Naive thymus-derived CD4-positive, alpha-beta T cell (primary cell): Measurements from ENCODE around the gene CYP4F22. TPM values are rescaled to one million over a fixed set of nuclear protein-coding genes. Genes with fewer than 3 reads are reported as not detected.

Experiments
- ATAC-seq: fragments of 150-1000 bp; cut with Tn5 transposase; 2 replicates; pipeline ENCODE4 v1.10.0; 2021; ENCODE audit warnings: mild to moderate bottlenecking, moderate library complexity
- CTCF ChIA-PET: fragments of 350-600 bp; sonication (Branson Sonifier 250); formaldehyde crosslinking; loops from one replicate; lab custom pipeline; 2021; ENCODE audit warnings: antibody characterized with exemption; lab: Charles Lee
- POLR2A ChIA-PET: fragments of 350-600 bp; sonication (Branson Sonifier 250); formaldehyde crosslinking; loops from one replicate; lab custom pipeline; 2021; ENCODE audit warnings: antibody characterized with exemption, inconsistent platforms; lab: Charles Lee
- DNase-seq, 9 donors: peaks; one replicate each; pipeline versions ENCODE4 v3.0.0 to v3.0.0-alpha.2; 2020 to 2022; ENCODE audit warnings: mixed read lengths in 1 of 9
- H3K27ac ChIP-seq: one replicate; pipeline ENCODE4 v1.7.0; 2013; ENCODE audit warnings: mild to moderate bottlenecking, low read depth, low read length, moderate library complexity
- H3K27me3 ChIP-seq, 2 donors: one replicate each; pipeline ENCODE4 v1.7.0; 2013; ENCODE audit warnings: low read length in 2 of 2, mild to moderate bottlenecking in 2 of 2, moderate library complexity in 2 of 2; ENCODE audit not compliant: control insufficient read depth in 2 of 2, insufficient read depth in 2 of 2
- H3K36me3 ChIP-seq, 3 experiments: 1 replicate in 2 of 3; 2 replicates in 1 of 3; pipeline ENCODE4 v1.7.0; 2013; ENCODE audit warnings: low read length in 3 of 3, mild to moderate bottlenecking in 3 of 3, moderate library complexity in 1 of 3; ENCODE audit not compliant: insufficient read depth in 3 of 3, control insufficient read depth in 2 of 3
- H3K4me1 ChIP-seq, 2 donors: one replicate each; pipeline ENCODE4 v1.7.0; 2013; ENCODE audit warnings: low read length in 2 of 2, mild to moderate bottlenecking in 2 of 2, moderate library complexity in 1 of 2; ENCODE audit not compliant: control insufficient read depth in 2 of 2, insufficient read depth in 2 of 2
- H3K4me3 ChIP-seq: 2 replicates; pipeline ENCODE4 v1.7.0; 2013; ENCODE audit warnings: mild to moderate bottlenecking, low read length
- H3K9me3 ChIP-seq, 3 experiments: 1 replicate in 2 of 3; 2 replicates in 1 of 3; pipeline ENCODE4 v1.7.0; 2013; ENCODE audit warnings: low read length in 3 of 3; ENCODE audit not compliant: control insufficient read depth in 2 of 3
- H3K27ac Mint-ChIP-seq, 9 donors: one replicate each; pipeline ENCODE4 v1.8.0; 2020 to 2022; ENCODE audit warnings: mixed read lengths in 9 of 9, mild to moderate bottlenecking in 8 of 9, moderate library complexity in 5 of 9, inconsistent platforms in 2 of 9
- H3K27me3 Mint-ChIP-seq, 5 donors: one replicate each; pipeline ENCODE4 v1.8.0; 2021 to 2022; ENCODE audit warnings: mixed read lengths in 5 of 5, mild to moderate bottlenecking in 1 of 5
- H3K36me3 Mint-ChIP-seq, 5 donors: one replicate each; pipeline ENCODE4 v1.8.0; 2020 to 2022; ENCODE audit warnings: mixed read lengths in 5 of 5, mild to moderate bottlenecking in 3 of 5, inconsistent platforms in 1 of 5
- H3K4me1 Mint-ChIP-seq, 7 donors: one replicate each; pipeline ENCODE4 v1.8.0; 2020 to 2022; ENCODE audit warnings: mixed read lengths in 7 of 7, mild to moderate bottlenecking in 3 of 7, inconsistent platforms in 1 of 7
- H3K4me3 Mint-ChIP-seq, 10 donors: one replicate each; pipeline ENCODE4 v1.8.0; 2020 to 2022; ENCODE audit warnings: mild to moderate bottlenecking in 10 of 10, mixed read lengths in 10 of 10, moderate library complexity in 6 of 10, inconsistent platforms in 2 of 10
- H3K9me3 Mint-ChIP-seq, 11 donors: one replicate each; pipeline ENCODE4 v1.8.0; 2020 to 2022; ENCODE audit warnings: mixed read lengths in 11 of 11, mild to moderate bottlenecking in 4 of 11, inconsistent platforms in 1 of 11, moderate library complexity in 1 of 11
- intact Hi-C, 2 donors: fragments of 100-400 bp; cut with micrococcal nuclease; formaldehyde crosslinking; loops; one replicate each; pipeline ENCODE4 v1.15.1; 2023
- polyA plus RNA-seq, 2 donors: library from polyadenylated mRNA; unstranded; fragments of 300-500 nt; fragmentation: Illumina TruSeq; gene quantifications; one replicate each; pipeline ENCODE4 v1.2.3, GENCODE V29; 2021
- total RNA-seq, 6 experiments: library from RNA in 5 of 6; stranded (reverse) in 5 of 6; gene quantifications; 1 replicate in 5 of 6; 2 replicates in 1 of 6; pipeline ENCODE4 v1.2.3 and lab custom pipeline; 2021 to 2026

Gene CYP4F22
- total and polyA plus RNA-seq, 7 experiments from 2014 or later: 0.15 to 3.6 (median 0.27) TPM; not detected in 2

DNA sequence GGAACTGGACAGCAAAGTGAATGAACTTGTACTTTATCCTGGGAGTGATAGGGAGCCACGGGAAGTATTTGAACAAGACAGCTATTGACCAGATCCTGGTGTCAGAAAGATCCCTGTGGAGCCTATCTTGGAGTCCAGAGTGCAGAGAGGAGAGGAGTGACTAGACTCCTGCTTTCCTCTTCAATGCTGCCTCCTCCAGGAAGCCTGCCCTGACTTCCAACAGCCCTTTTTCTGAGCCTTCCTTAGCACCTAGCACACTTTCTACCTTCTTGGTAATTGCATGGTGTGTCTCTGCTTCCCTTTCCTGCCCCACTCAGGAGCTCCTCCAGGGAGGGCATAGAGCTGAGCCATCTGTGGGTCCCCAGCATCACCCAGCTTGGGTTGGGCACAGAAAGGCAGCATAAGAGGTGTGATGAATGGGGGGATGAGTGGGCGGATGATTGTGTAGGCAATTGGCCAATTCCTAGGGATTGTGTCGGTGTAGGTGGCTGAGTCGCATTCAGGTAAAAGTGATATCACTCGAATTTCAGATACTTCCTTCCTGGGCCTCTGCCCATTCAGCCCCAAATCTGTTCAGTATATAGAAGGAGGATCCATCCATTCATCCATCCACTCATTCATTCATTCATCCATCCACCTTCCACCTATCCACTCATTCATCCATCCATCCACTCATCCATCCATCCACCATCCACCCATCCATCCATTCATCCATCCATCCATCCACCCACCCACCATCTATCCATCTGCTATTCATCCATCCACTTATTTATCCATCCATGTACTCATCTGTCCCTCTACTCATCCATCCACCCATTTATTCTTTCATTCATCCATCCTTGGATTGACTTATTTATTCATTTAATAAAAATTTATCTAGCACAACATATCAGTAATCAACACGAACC, 26.9 kb downstream of the CYP4F22 start:
- no peak for ATAC-seq
- no peak for DNase-seq
- Mint-ChIP-seq H3K4me1 (peaks cover 14 to 27% (median 21%) of the 10 kb centered on the region in 7 donors), H3K27ac (peak overlapping the region in 2 of 9 donors; percentile 28 to 67), H3K4me3 (no peak overlapping the region), H3K27me3 (peaks cover 0 to 8% (median 0%) of the 10 kb centered on the region in 5 donors), H3K36me3 (peaks cover 0 to 3% (median 0%) of the 10 kb centered on the region in 5 donors), H3K9me3 (peaks cover 0 to 13% (median 7%) of the 10 kb centered on the region in 11 donors)
- ChIA-PET POLR2A (interaction anchor here (1.1 kb wide), 1 partner anchor 10 kb away, joined by 3 read pairs; no protein-coding TSS in a partner anchor), CTCF (interaction anchor here (0.7 to 0.8 kb wide), 2 partner anchors 71 to 360 kb away, joined by 4 read pairs; no protein-coding TSS in a partner anchor)
- H3K27ac ChIP-seq: no peak overlapping the region
- H3K9me3 ChIP-seq: no peaks in the 10 kb centered on the region
- H3K4me1 ChIP-seq: peaks cover 0 to 6% of the 10 kb centered on the region in 2 donors
- no peak overlapping the region for H3K4me3 ChIP-seq
- no peaks in the 10 kb centered on the region for H3K27me3 ChIP-seq
- intact Hi-C loops: no loop called here
- peaks cover 0 to 6% (median 0%) of the 10 kb centered on the region in 3 experiments for H3K36me3 ChIP-seq

DNA sequence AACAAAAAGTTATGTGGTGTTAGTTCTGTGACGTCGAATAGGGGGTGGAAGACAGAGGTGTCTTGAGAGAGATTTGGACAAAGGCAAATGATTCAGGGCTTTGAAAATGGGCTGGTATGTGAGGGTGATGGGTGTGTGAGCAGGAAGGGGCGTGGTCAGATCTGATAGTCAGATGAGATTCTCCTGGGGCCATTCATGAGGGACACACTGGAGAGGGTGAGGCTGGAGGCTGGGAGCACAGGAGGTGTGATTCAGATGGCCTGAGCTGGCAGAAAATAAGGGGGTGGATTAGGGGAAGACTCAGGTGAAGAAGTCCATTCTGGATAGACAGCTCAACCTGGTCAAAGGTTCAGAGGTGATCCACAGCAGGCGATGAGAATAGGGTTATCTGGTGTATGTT, 28.0 kb downstream of the CYP4F22 start:
- intact Hi-C loops: no loop called here
- no peak for ATAC-seq
- Histone ChIP-seq H3K27ac (no peak overlapping the region), H3K9me3 (no peaks in the 10 kb centered on the region), H3K27me3 (no peaks in the 10 kb centered on the region), H3K4me3 (no peak overlapping the region), H3K4me1 (peaks cover 0 to 6% of the 10 kb centered on the region in 2 donors), H3K36me3 (peaks cover 0 to 6% (median 0%) of the 10 kb centered on the region in 3 experiments)
- H3K4me1 Mint-ChIP-seq: peaks cover 14 to 25% (median 21%) of the 10 kb centered on the region in 7 donors
- H3K27ac Mint-ChIP-seq: no peak overlapping the region
- peaks cover 0 to 3% (median 0%) of the 10 kb centered on the region in 5 donors for H3K36me3 Mint-ChIP-seq
- H3K4me3 Mint-ChIP-seq: no peak overlapping the region
- ChIA-PET POLR2A (interaction anchor here (0.8 kb wide), 1 partner anchor 36 kb away, joined by 3 read pairs; no protein-coding TSS in a partner anchor), CTCF (interaction anchor here (0.8 kb wide), 1 partner anchor 73 kb away, joined by 4 read pairs; no protein-coding TSS in a partner anchor)
- DNase-seq: no peak
- H3K9me3 Mint-ChIP-seq: peaks cover 0 to 13% (median 6%) of the 10 kb centered on the region in 11 donors
- peaks cover 0 to 8% (median 0%) of the 10 kb centered on the region in 5 donors for H3K27me3 Mint-ChIP-seq

- H3K4me3 Mint-ChIP-seq: no peak overlapping the region
- Histone ChIP-seq H3K4me1 (no peaks in the 10 kb centered on the region), H3K27ac (no peak overlapping the region), H3K4me3 (no peak overlapping the region), H3K9me3 (no peaks in the 10 kb centered on the region), H3K36me3 (peaks cover 0 to 6% (median 0%) of the 10 kb centered on the region in 3 experiments), H3K27me3 (no peaks in the 10 kb centered on the region)
- no peak overlapping the region for H3K27ac Mint-ChIP-seq
- H3K4me1 Mint-ChIP-seq: peaks cover under 1 to 11% (median 4%) of the 10 kb centered on the region in 7 donors
- POLR2A ChIA-PET: no interaction called here
- H3K36me3 Mint-ChIP-seq: peaks cover 0 to 3% (median 0%) of the 10 kb centered on the region in 5 donors
- DNase-seq: no peak
- CTCF ChIA-PET: interaction anchor here (0.6 kb wide), 1 partner anchor 322 kb away, joined by 4 read pairs; no protein-coding TSS in a partner anchor
- ATAC-seq: no peak
- intact Hi-C loops: no loop called here
- peaks cover 0 to 13% (median 5%) of the 10 kb centered on the region in 11 donors for H3K9me3 Mint-ChIP-seq
- peaks cover 0 to 8% (median 0%) of the 10 kb centered on the region in 5 donors for H3K27me3 Mint-ChIP-seq
These were observed 30.4 kb downstream of the CYP4F22 start for GRCh38 chr19:15538774-15539173.

DNA sequence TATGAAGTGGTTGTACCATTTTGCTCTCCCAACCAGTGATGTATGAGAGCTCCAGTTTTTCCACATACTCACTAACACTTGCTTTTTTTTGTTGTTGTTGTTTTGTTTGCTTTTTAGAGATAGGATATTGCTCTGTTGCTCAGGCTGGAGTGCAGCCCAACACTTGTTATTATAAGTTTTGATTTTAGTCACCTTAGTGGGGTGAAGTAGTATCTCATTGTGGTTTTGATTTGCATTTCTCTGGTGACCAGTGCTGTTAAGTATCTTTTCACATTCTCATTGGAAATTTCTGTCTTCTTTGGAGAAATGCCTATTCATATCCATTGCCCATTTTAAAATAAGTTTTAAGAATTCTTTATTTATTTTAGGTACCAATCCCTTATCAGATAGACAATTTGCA, 31.3 kb downstream of the CYP4F22 start:
- Mint-ChIP-seq H3K9me3 (peaks cover 0 to 13% (median 5%) of the 10 kb centered on the region in 11 donors), H3K27me3 (peaks cover 0 to 8% (median 0%) of the 10 kb centered on the region in 5 donors), H3K36me3 (peaks cover 0 to 3% (median 0%) of the 10 kb centered on the region in 5 donors), H3K27ac (no peak overlapping the region), H3K4me1 (peaks cover 0 to 9% (median 4%) of the 10 kb centered on the region in 7 donors), H3K4me3 (no peak overlapping the region)
- ChIA-PET POLR2A (no interaction called here), CTCF (no interaction called here)
- H3K9me3 ChIP-seq: no peaks in the 10 kb centered on the region
- H3K4me1 ChIP-seq: no peaks in the 10 kb centered on the region
- intact Hi-C loops: no loop called here
- ATAC-seq: no peak
- H3K27me3 ChIP-seq: no peaks in the 10 kb centered on the region
- H3K36me3 ChIP-seq: peaks cover 0 to 6% (median 0%) of the 10 kb centered on the region in 3 experiments
- H3K27ac ChIP-seq: no peak overlapping the region
- H3K4me3 ChIP-seq: no peak overlapping the region
- no peak for DNase-seq

- ATAC-seq: no peak
- Mint-ChIP-seq H3K27ac (no peak overlapping the region), H3K27me3 (peaks cover 0 to 7% (median 0%) of the 10 kb centered on the region in 5 donors)
These were observed 32.1 kb downstream of the CYP4F22 start for GRCh38 chr19:15540435-15540834.

GRCh38 chr19:15544283-15544682, 36.0 kb downstream of the CYP4F22 start:
- peaks cover 0 to under 1% (median 0%) of the 10 kb centered on the region in 5 donors for H3K36me3 Mint-ChIP-seq
- H3K27ac ChIP-seq: no peak overlapping the region
- no peak overlapping the region for H3K4me3 ChIP-seq
- H3K4me1 Mint-ChIP-seq: peaks cover 0 to 3% (median 0%) of the 10 kb centered on the region in 7 donors
- peaks cover 0 to 4% (median 0%) of the 10 kb centered on the region in 11 donors for H3K9me3 Mint-ChIP-seq
- no peaks in the 10 kb centered on the region for H3K27me3 ChIP-seq
- no peak for ATAC-seq
- ChIA-PET POLR2A (interaction anchor here (0.7 kb wide), 1 partner anchor 81 kb away, joined by 4 read pairs; no protein-coding TSS in a partner anchor), CTCF (no interaction called here)
- no peak for DNase-seq
- peaks cover 0 to 2% (median 0%) of the 10 kb centered on the region in 5 donors for H3K27me3 Mint-ChIP-seq
- no peak overlapping the region for H3K4me3 Mint-ChIP-seq
- no peak overlapping the region for H3K27ac Mint-ChIP-seq
- intact Hi-C loops: no loop called here
- H3K36me3 ChIP-seq: no peaks in the 10 kb centered on the region
- no peaks in the 10 kb centered on the region for H3K9me3 ChIP-seq
- no peaks in the 10 kb centered on the region for H3K4me1 ChIP-seq

More at GRCh38 chr19:15540435-15540834, 32.1 kb downstream of the CYP4F22 start:
- intact Hi-C loops: no loop called here
- CTCF ChIA-PET: no interaction called here
- no peak overlapping the region for H3K27ac ChIP-seq
- no peaks in the 10 kb centered on the region for H3K27me3 ChIP-seq
- H3K4me3 Mint-ChIP-seq: no peak overlapping the region
- H3K36me3 Mint-ChIP-seq: peaks cover 0 to 3% (median 0%) of the 10 kb centered on the region in 5 donors
- no peaks in the 10 kb centered on the region for H3K9me3 ChIP-seq
- DNase-seq: no peak
- H3K4me1 Mint-ChIP-seq: peaks cover 0 to 8% (median 4%) of the 10 kb centered on the region in 7 donors
- peaks cover 0 to 6% (median 0%) of the 10 kb centered on the region in 3 experiments for H3K36me3 ChIP-seq
- no peaks in the 10 kb centered on the region for H3K4me1 ChIP-seq
- H3K4me3 ChIP-seq: no peak overlapping the region
- POLR2A ChIA-PET: no interaction called here
- H3K9me3 Mint-ChIP-seq: peaks cover 0 to 13% (median 5%) of the 10 kb centered on the region in 11 donors
